Ovary (tissue), 9 donors: Measurements from ENCODE around the gene INSR. TPM values are rescaled to one million over a fixed set of nuclear protein-coding genes. Genes with fewer than 3 reads are reported as not detected.

Source experiments
- DNase-seq, 5 donors: peaks; one replicate each; pipeline ENCODE4 v3.0.0-alpha.2; 2019 to 2020
- H3K27ac ChIP-seq, 2 donors: fragments of 200-600 bp; one replicate each; pipeline versions ENCODE4 v1.5.1 to v1.8.0; 2019 to 2022
- H3K27me3 ChIP-seq: fragments of 200-600 bp; one replicate; pipeline ENCODE4 v1.8.0; 2022
- H3K36me3 ChIP-seq: fragments of 200-600 bp; sonication (generic); one replicate; pipeline ENCODE4 v1.5.1; 2019
- H3K4me1 ChIP-seq: one replicate; pipeline ENCODE4 v1.8.1; 2013; ENCODE audit warnings: mild to moderate bottlenecking, moderate library complexity; ENCODE audit not compliant: insufficient read depth
- H3K4me3 ChIP-seq: fragments of 200-600 bp; sonication (generic); one replicate; pipeline ENCODE4 v1.5.1; 2017
- H3K9me3 ChIP-seq, 2 donors: fragments of 200-600 bp in 1 of 2; sonication (generic) in 1 of 2; one replicate each; pipeline versions ENCODE4 v1.5.1 to v1.8.1; 2013 to 2019; ENCODE audit warnings: mild to moderate bottlenecking in 1 of 2, moderate library complexity in 1 of 2
- EP300 ChIP-seq: sonication (generic); formaldehyde crosslinking; IDR thresholded peaks from one replicate; pipeline ENCODE4 v1.6.1; 2017; ENCODE audit warnings: antibody characterized with exemption
- POLR2A ChIP-seq: fragments of 450-650 bp; IDR thresholded peaks from one replicate; pipeline ENCODE4 v1.6.1; 2017; ENCODE audit warnings: antibody characterized with exemption, mild to moderate bottlenecking, moderate library complexity
- WGBS, 3 donors: extraction: QIAGEN DNeasy Blood & Tissue Kit in 1 of 3; methylation state at CpG; one replicate each; pipeline versions ENCODE4 v1.1.5 to v1.1.7; 2013 to 2017; 5-methylcytosine and 5-hydroxymethylcytosine counted together
- intact Hi-C, 4 donors: fragments of 100-400 bp; cut with DNase I; formaldehyde crosslinking; loops; one replicate each; pipeline versions ENCODE4 v1.11.0 to v1.15.1; 2022 to 2023
- polyA plus RNA-seq, 2 donors: library from polyadenylated mRNA; stranded (reverse); fragments of 200-250 nt in 1 of 2; fragments of 350-450 nt in 1 of 2; fragmentation: Illumina TruSeq in 1 of 2; extraction: RNeasy Lipid Tissue Mini Kit (QIAGEN cat#74804) in 1 of 2; gene quantifications; one replicate each; pipeline ENCODE4 v1.2.3, GENCODE V29; 2013 to 2014
- total RNA-seq, 7 donors: library from RNA; depleted of rRNA in 2 of 7; stranded (reverse); fragments of >200 nt in 2 of 7; fragmentation: NEBNext Ultra II Directional in 3 of 7; extraction: Animal tissue kit (Norgen Biotek cat#: 25700) in 3 of 7; gene quantifications; one replicate each; pipeline versions ENCODE4 v1.1.0 to v1.2.4, GENCODE V29; 2016 to 2023
- TF ChIP-seq, protein P1 (sequence below), 3 donors: fragments of 450-650 bp in 2 of 3; fragments of 200-600 bp in 1 of 3; IDR thresholded peaks; one replicate each; pipeline versions ENCODE4 v1.5.1 to v1.8.0; 2016 to 2022; ENCODE audit warnings: antibody characterized with exemption in 3 of 3, mild to moderate bottlenecking in 1 of 3
- donor health status: DM: no; HTN: no; CAD: no; lungs with moderate emphysema.
- donor health status: DM: no; HTN: no; CAD: no.
- donor health status: Bipolar disorder and iron deficiency.
- donor health status: DM: yes; HTN: yes; CAD: no.
- donor health status: DM: no; HTN: no; CAD: no.
- donor health status: DM: yes; HTN: yes; CAD: no.

INSR gene
- total and polyA plus RNA-seq, 9 donors, result 30.2 to 203 (median 93.3) TPM

DNA sequence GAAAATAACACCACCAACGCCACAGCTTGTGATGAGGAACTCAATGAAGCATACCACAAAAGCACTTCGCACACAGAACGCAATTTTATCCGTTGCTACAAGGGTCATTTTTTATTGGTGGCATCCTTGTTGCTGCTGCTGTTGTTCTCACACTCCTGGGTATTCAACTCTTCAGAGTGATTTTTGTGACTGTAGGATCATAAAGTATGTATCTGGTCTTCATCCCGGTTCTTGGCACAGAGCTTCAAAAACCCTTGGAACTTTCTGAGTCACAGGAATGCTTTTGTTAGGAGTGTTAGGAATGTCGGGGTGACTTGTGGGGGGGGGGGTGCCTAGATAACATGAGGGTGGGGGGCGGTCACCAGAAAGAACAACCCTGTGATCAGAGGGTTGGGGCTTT is 116.3 kb downstream of the INSR start:
- Histone ChIP-seq H3K9me3 (no peaks in the 10 kb centered on the region), H3K4me1 (peaks cover 23% of the 10 kb centered on the region), H3K4me3 (no peak overlapping the region), H3K27me3 (no peaks in the 10 kb centered on the region), H3K36me3 (no peaks in the 10 kb centered on the region), H3K27ac (peak overlapping the region in 1 of 2 donors; percentile 44)
- intact Hi-C loops, result no loop called here
- WGBS, 3 donors, result 41 to 49% (median 45%) methylated on average over 7 of the region's 7 CpGs
- TF ChIP-seq, protein P1, sequence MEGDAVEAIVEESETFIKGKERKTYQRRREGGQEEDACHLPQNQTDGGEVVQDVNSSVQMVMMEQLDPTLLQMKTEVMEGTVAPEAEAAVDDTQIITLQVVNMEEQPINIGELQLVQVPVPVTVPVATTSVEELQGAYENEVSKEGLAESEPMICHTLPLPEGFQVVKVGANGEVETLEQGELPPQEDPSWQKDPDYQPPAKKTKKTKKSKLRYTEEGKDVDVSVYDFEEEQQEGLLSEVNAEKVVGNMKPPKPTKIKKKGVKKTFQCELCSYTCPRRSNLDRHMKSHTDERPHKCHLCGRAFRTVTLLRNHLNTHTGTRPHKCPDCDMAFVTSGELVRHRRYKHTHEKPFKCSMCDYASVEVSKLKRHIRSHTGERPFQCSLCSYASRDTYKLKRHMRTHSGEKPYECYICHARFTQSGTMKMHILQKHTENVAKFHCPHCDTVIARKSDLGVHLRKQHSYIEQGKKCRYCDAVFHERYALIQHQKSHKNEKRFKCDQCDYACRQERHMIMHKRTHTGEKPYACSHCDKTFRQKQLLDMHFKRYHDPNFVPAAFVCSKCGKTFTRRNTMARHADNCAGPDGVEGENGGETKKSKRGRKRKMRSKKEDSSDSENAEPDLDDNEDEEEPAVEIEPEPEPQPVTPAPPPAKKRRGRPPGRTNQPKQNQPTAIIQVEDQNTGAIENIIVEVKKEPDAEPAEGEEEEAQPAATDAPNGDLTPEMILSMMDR (IDR thresholded peaks at IDR 0.05), result no peak
- no peak for TF ChIP-seq EP300
- no peak for TF ChIP-seq POLR2A
- no peak for DNase-seq

DNA sequence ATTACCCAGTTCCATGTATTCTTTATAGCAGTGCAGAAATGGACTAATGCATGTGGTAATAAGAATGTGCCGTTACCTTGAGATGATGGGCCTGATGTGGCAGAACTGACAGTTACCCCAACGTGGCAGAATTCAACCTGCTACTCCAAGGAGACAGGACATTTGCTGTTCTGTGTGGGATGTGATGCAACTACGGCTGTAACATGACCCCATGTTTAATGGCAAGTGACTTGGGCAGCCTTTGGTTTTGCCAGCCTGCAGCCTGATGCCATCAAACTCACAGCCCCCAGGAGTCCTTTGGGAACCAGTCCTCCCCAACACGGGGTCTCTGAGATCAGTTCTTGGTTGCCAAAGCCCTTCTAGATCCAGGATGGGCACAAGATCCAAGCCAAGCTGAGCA is 117.4 kb downstream of the INSR start:
- H3K27ac ChIP-seq, result no peak overlapping the region

DNA sequence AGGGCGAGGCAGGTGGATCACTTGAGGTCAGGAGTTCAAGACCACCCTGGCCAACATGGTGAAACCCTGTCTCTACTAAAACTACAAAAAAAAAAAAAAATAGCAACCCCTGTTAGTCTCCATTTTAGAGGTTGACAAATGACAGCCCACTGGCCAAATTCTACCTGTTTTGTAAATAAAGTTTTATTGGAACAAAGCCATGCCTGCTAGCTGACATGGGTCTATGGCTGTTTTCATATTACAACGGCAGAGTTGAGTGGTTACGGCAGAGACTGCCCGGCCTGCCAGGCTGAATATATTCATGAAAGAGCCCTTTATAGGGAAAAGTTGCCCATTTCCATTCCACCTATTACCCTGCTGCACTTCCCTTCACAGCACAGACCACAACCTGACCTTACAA is 121.4 kb downstream of the INSR start:
- H3K4me3 ChIP-seq, result no peak overlapping the region
- H3K4me1 ChIP-seq, result peaks cover 2% of the 10 kb centered on the region
- WGBS, 3 donors, result 96 to 97% (median 96%) methylated on average over 4 of the region's 4 CpGs
- intact Hi-C loops, result no loop called here
- no peak for DNase-seq
- no peak overlapping the region for H3K27ac ChIP-seq
- H3K9me3 ChIP-seq, result no peaks in the 10 kb centered on the region
- TF ChIP-seq EP300 (no peak), POLR2A (no peak)
- TF ChIP-seq, protein P1 (IDR thresholded peaks at IDR 0.05), result no peak
- no peaks in the 10 kb centered on the region for H3K36me3 ChIP-seq
- no peaks in the 10 kb centered on the region for H3K27me3 ChIP-seq

More for the DNA sequence above, 117.4 kb downstream of the INSR start:
- Histone ChIP-seq H3K4me3 (no peak overlapping the region), H3K27me3 (no peaks in the 10 kb centered on the region), H3K4me1 (peaks cover 21% of the 10 kb centered on the region), H3K36me3 (no peaks in the 10 kb centered on the region), H3K9me3 (no peaks in the 10 kb centered on the region)
- DNase-seq, result no peak
- 88 to 93% (median 92%) methylated on average over 4 of the region's 4 CpGs for WGBS, 3 donors
- intact Hi-C loops, result no loop called here
- no peak for TF ChIP-seq POLR2A
- TF ChIP-seq EP300, result no peak
- TF ChIP-seq, protein P1 (IDR thresholded peaks at IDR 0.05), result no peak

DNA sequence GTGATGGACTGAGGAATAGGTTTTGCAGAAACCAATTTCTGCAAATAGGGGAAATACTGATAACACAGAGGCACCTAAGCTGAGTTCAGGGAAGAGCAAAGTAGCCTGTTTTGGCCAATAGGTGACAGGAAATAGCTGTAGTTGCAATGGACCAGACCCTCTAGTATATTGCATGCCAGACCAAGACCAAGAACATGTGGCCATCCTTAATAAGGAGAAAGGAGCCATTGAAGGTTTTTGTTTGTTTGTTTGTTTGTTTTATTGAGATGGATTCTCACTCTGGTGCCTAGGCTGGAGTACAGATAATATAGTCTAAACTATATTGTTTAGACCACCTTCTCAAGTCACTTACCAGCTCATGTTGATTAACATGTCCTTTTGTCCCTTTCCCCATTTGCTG is 123.2 kb downstream of the INSR start:
- Histone ChIP-seq H3K4me1 (no peaks in the 10 kb centered on the region), H3K9me3 (no peaks in the 10 kb centered on the region), H3K36me3 (no peaks in the 10 kb centered on the region), H3K27me3 (no peaks in the 10 kb centered on the region), H3K4me3 (no peak overlapping the region), H3K27ac (no peak overlapping the region)
- no peak for TF ChIP-seq EP300
- no peak for TF ChIP-seq POLR2A
- TF ChIP-seq, protein P1 (IDR thresholded peaks at IDR 0.05), result no peak
- intact Hi-C loops, result no loop called here
- DNase-seq, result no peak

- H3K4me3 ChIP-seq, result no peak overlapping the region
- DNase-seq, result peak in 1 of 5 donors; percentile 26
- no peaks in the 10 kb centered on the region for H3K27me3 ChIP-seq
- WGBS, 3 donors, result 23 to 31% (median 29%) methylated on average over 6 of the region's 6 CpGs
- no peaks in the 10 kb centered on the region for H3K36me3 ChIP-seq
- H3K9me3 ChIP-seq, result no peaks in the 10 kb centered on the region
- TF ChIP-seq EP300, result no peak
- TF ChIP-seq POLR2A, result no peak
- TF ChIP-seq, protein P1 (IDR thresholded peaks at IDR 0.05), result no peak
- no peak overlapping the region for H3K27ac ChIP-seq
- intact Hi-C loops, result no loop called here
- no peaks in the 10 kb centered on the region for H3K4me1 ChIP-seq
Observed at GRCh38 chr19:7168941-7169340, 125.3 kb downstream of the INSR start.
